ENCODE measurements around the gene AFF4.

AFF4 gene

DNA sequence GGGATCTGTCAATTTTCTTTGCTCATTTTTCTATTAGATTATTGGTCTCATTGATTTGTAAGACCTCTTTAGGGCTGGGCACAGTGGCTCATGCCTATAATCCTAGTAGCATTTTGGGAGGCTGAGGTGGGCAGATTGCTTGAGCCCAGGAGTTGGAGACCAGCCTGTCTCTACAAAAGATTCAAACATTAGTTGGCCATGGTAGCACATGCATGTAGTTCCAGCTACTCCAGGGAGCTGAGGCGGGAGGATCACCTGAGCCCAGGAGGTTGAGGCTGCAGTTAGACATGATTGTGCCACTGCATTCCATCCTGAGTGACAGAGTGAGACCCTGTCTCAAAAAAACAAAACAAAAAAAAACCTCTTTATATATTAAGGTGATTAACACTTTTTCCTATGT, 126.6 kb downstream of the AFF4 start:
- Histone ChIP-seq H3K27ac (no peak overlapping the region), H3K4me3 (ENCODE audit: low read depth in 1 of 2, low read length in 1 of 2) (no peak overlapping the region), H3K9me3 (no peaks in the 10 kb centered on the region), H3K4me1 (ENCODE audit: control insufficient read depth in 1 of 2, insufficient read depth in 1 of 2, low read depth in 1 of 2, low read length in 1 of 2) (no peaks in the 10 kb centered on the region), H3K27me3 (peaks cover 75% of the 10 kb centered on the region), H3K36me3 (no peaks in the 10 kb centered on the region)
- TF ChIP-seq, protein P1, sequence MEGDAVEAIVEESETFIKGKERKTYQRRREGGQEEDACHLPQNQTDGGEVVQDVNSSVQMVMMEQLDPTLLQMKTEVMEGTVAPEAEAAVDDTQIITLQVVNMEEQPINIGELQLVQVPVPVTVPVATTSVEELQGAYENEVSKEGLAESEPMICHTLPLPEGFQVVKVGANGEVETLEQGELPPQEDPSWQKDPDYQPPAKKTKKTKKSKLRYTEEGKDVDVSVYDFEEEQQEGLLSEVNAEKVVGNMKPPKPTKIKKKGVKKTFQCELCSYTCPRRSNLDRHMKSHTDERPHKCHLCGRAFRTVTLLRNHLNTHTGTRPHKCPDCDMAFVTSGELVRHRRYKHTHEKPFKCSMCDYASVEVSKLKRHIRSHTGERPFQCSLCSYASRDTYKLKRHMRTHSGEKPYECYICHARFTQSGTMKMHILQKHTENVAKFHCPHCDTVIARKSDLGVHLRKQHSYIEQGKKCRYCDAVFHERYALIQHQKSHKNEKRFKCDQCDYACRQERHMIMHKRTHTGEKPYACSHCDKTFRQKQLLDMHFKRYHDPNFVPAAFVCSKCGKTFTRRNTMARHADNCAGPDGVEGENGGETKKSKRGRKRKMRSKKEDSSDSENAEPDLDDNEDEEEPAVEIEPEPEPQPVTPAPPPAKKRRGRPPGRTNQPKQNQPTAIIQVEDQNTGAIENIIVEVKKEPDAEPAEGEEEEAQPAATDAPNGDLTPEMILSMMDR (IDR thresholded peaks at IDR 0.05), result no peak

- H3K27ac ChIP-seq, result no peak overlapping the region
- H3K36me3 ChIP-seq, result no peaks in the 10 kb centered on the region
- no peak overlapping the region for H3K4me3 ChIP-seq (ENCODE audit: low read depth in 1 of 2, low read length in 1 of 2)
- peaks cover 2 to 12% of the 10 kb centered on the region in 2 experiments for H3K4me1 ChIP-seq (ENCODE audit: control insufficient read depth in 1 of 2, insufficient read depth in 1 of 2, low read depth in 1 of 2, low read length in 1 of 2)
- H3K9me3 ChIP-seq, result no peaks in the 10 kb centered on the region
- TF ChIP-seq, protein P1 (IDR thresholded peaks at IDR 0.05), result no peak
- H3K27me3 ChIP-seq, result peaks cover 76% of the 10 kb centered on the region
Observed at GRCh38 chr5:132834057-132834456, 129.4 kb downstream of the AFF4 start.

GRCh38 chr5:132832612-132833011, 130.8 kb downstream of the AFF4 start:
- TF ChIP-seq, protein P1 (IDR thresholded peaks at IDR 0.05), result no peak
- Histone ChIP-seq H3K27ac (no peak overlapping the region), H3K9me3 (no peaks in the 10 kb centered on the region), H3K27me3 (peaks cover 77% of the 10 kb centered on the region), H3K4me3 (ENCODE audit: low read depth in 1 of 2, low read length in 1 of 2) (no peak overlapping the region), H3K4me1 (ENCODE audit: control insufficient read depth in 1 of 2, insufficient read depth in 1 of 2, low read depth in 1 of 2, low read length in 1 of 2) (peaks cover 2 to 12% of the 10 kb centered on the region in 2 experiments), H3K36me3 (no peaks in the 10 kb centered on the region)

GRCh38 chr5:132831095-132831860, 132.2 kb downstream of the AFF4 start:
- Histone ChIP-seq H3K36me3 (no peaks in the 10 kb centered on the region), H3K4me3 (ENCODE audit: low read depth in 1 of 2, low read length in 1 of 2) (no peak overlapping the region), H3K27me3 (peaks cover 90% of the 10 kb centered on the region), H3K4me1 (ENCODE audit: control insufficient read depth in 1 of 2, insufficient read depth in 1 of 2, low read depth in 1 of 2, low read length in 1 of 2) (peaks cover 2 to 12% of the 10 kb centered on the region in 2 experiments), H3K9me3 (no peaks in the 10 kb centered on the region), H3K27ac (no peak overlapping the region)
- TF ChIP-seq, protein P1 (IDR thresholded peaks at IDR 0.05), result no peak

DNA sequence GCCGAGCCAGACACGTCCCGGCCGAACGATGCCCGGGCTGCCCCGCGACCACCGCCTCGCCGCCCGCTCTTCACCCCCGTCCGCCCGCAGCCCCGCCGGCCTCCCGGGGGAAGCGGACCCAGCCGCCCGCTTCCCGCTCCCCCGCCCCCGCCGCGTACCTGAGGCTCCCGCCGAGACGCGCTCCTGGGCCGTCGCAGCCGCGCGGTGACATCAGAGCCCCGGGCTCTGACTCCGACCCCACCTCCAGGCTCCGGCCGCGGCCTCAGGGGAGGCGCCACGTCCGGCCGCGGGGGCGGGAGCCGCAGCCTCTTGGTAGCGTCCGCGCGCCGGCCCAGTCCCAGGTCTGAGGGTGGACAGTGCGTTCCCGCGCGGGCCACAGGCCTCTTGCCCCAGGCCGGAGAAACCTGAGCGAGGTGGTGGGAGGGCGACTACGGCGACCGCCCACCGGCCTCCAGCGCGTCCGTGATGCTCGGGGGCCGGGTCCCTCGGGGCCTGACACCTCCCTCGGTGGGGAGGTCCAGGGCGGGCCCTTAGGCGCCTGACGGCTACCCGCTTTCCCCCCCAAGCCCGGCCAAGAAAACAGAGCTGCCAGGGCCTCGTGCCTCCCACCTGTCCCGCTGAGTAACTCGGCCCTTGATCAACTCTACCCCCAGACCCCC, 132.9 kb downstream of the AFF4 start, which contains the start of gene SHROOM1:
TSS of gene SHROOM1 (minus strand) at position 212 of the 659 bp plus-strand sequence. CDS start 4,507 bp downstream, outside the sequence.
- Histone ChIP-seq H3K27ac (no peak within 1 kb of the TSS), H3K4me1 (ENCODE audit: control insufficient read depth in 1 of 2, insufficient read depth in 1 of 2, low read depth in 1 of 2, low read length in 1 of 2) (peaks cover 2 to 15% of the 10 kb centered on the region in 2 experiments), H3K4me3 (ENCODE audit: low read depth in 1 of 2, low read length in 1 of 2) (peak within 1 kb of the TSS; percentile 32 to 51), H3K27me3 (peaks cover 97% of the 10 kb centered on the region), H3K9me3 (no peaks in the 10 kb centered on the region), H3K36me3 (no peaks in the 10 kb centered on the region)
- TF ChIP-seq, protein P1 (IDR thresholded peaks at IDR 0.05), result no peak

Measured in neutrophil (primary cell).